HCT116 (cell line): Measurements from ENCODE around the gene AMN. TPM values are rescaled to one million over a fixed set of nuclear protein-coding genes. Genes with fewer than 3 reads are reported as not detected.

Experiments
- ATAC-seq: fragments of 200-7000 bp; cut with Tn5 transposase; 2 replicates; pipeline ENCODE4 v1.9.1; 2020; ENCODE audit warnings: mild to moderate bottlenecking, moderate library complexity
- BruUV-seq: library from RNA; stranded (reverse); fragments of 400-500 nt; replicated peaks from 2 replicates; lab custom pipeline; 2021; lab: Mats Ljungman, UMichigan
- CTCF ChIA-PET: fragments of 300-600 bp; sonication (Branson Sonifier 250); formaldehyde crosslinking; loops from one replicate; lab custom pipeline; 2021; ENCODE audit warnings: antibody characterized with exemption; lab: Charles Lee
- POLR2A ChIA-PET: fragments of 300-600, 350-600 bp; sonication (Branson Sonifier 250); formaldehyde crosslinking; loops from one replicate; lab custom pipeline; 2021; ENCODE audit warnings: antibody characterized with exemption; lab: Charles Lee
- RAD21 ChIA-PET, 2 experiments: fragments of 300-600 bp; sonication (Branson Sonifier 250); formaldehyde crosslinking; loops; one replicate each; lab custom pipeline; 2023; ENCODE audit warnings: low total read pairs in 2 of 2; ENCODE audit not compliant: uncharacterized antibody in 2 of 2, unreplicated experiment in 2 of 2, low non-redundant PET in 1 of 2; lab: Charles Lee
- DNase-seq: peaks from one replicate; pipeline ENCODE4 v3.0.0-alpha.2; 2010; ENCODE audit warnings: low read depth, low spot score
- H2AFZ ChIP-seq: fragments of 200-600 bp; shearing (Covaris generic), sonication (generic); 2 replicates; pipeline ENCODE4 v1.6.1; 2017; ENCODE audit warnings: low read depth, mixed run types, mixed read lengths, antibody characterized with exemption, low read length; ENCODE audit not compliant: poor library complexity, severe bottlenecking
- H3K27ac ChIP-seq: 2 replicates; pipeline ENCODE4 v1.5.1; 2012; ENCODE audit warnings: low read depth, low read length
- H3K27me3 ChIP-seq: fragments of 200-600 bp; sonication (generic); 2 replicates; pipeline ENCODE4 v1.6.1; 2016; ENCODE audit warnings: mixed run types, low read length, mixed read lengths; ENCODE audit not compliant: insufficient read depth
- H3K36me3 ChIP-seq, 2 experiments: fragments of 200-500 bp in 1 of 2; fragments of 200-600 bp in 1 of 2; sonication (Bioruptor generic) in 1 of 2; sonication (generic) in 1 of 2; 2 replicates each; pipeline versions ENCODE4 v1.5.1 to v1.6.1; 2014 to 2016; ENCODE audit warnings: low read length in 2 of 2, inconsistent platforms in 1 of 2, mixed read lengths in 1 of 2, mixed run types in 1 of 2; ENCODE audit not compliant: insufficient read depth in 2 of 2, control insufficient read depth in 1 of 2
- H3K4me1 ChIP-seq, 2 experiments: fragments of 200-600 bp in 1 of 2; sonication (generic) in 1 of 2; 2 replicates each; pipeline versions ENCODE4 v1.5.1 to v1.6.1; 2012 to 2017; ENCODE audit warnings: low read length in 2 of 2, inconsistent platforms in 1 of 2, mild to moderate bottlenecking in 1 of 2, mixed read lengths in 1 of 2, mixed run types in 1 of 2, moderate library complexity in 1 of 2; ENCODE audit not compliant: insufficient read depth in 2 of 2, control insufficient read depth in 1 of 2
- H3K4me2 ChIP-seq: fragments of 200-600 bp; sonication (generic); 2 replicates; pipeline ENCODE4 v1.6.1; 2017; ENCODE audit warnings: mixed run types, low read length, mixed read lengths
- H3K4me3 ChIP-seq, 2 experiments: fragments of 200-600 bp in 1 of 2; sonication (generic) in 1 of 2; replicated peaks in 1 of 2; 2 replicates each; pipeline ENCODE4 v1.5.1; 2011 to 2016; ENCODE audit warnings: low read length in 2 of 2, control low read depth in 1 of 2, low read depth in 1 of 2, mild to moderate bottlenecking in 1 of 2, mixed read lengths in 1 of 2, mixed run types in 1 of 2
- H3K79me2 ChIP-seq: fragments of 200-600 bp; sonication (generic); 2 replicates; pipeline ENCODE4 v1.6.1; 2017; ENCODE audit warnings: mild to moderate bottlenecking, mixed run types, low read length, moderate library complexity, mixed read lengths; ENCODE audit not compliant: insufficient read depth
- H3K9ac ChIP-seq: fragments of 200-600 bp; sonication (generic); 2 replicates; pipeline ENCODE4 v1.6.1; 2016; ENCODE audit warnings: low read length, mixed read lengths
- H3K9me2 ChIP-seq: fragments of 200-600 bp; sonication (generic), shearing (Covaris generic); 2 replicates; pipeline ENCODE4 v1.6.1; 2017; ENCODE audit warnings: mixed run types, mild to moderate bottlenecking, moderate library complexity; ENCODE audit not compliant: insufficient read depth
- H3K9me3 ChIP-seq, 2 experiments: fragments of 200-500 bp in 1 of 2; fragments of 200-600 bp in 1 of 2; sonication (Bioruptor generic) in 1 of 2; sonication (generic) in 1 of 2; 2 replicates each; pipeline ENCODE4 v1.6.1; 2014 to 2017; ENCODE audit warnings: low read length in 2 of 2, mixed read lengths in 2 of 2, inconsistent platforms in 1 of 2, low read depth in 1 of 2, mild to moderate bottlenecking in 1 of 2, mixed run types in 1 of 2, moderate library complexity in 1 of 2; ENCODE audit not compliant: control insufficient read depth in 1 of 2, insufficient read depth in 1 of 2
- H4K20me1 ChIP-seq: fragments of 200-600 bp; sonication (generic), shearing (Covaris generic); 2 replicates; pipeline ENCODE4 v1.6.1; 2017; ENCODE audit warnings: mixed run types, mild to moderate bottlenecking, moderate library complexity; ENCODE audit not compliant: insufficient read depth
- CEBPB ChIP-seq: IDR thresholded peaks from 2 replicates; pipeline ENCODE4 v1.6.1; 2012; ENCODE audit warnings: low read depth
- ELF1 ChIP-seq: IDR thresholded peaks from 2 replicates; pipeline ENCODE4 v1.6.1; 2012; ENCODE audit warnings: low read depth, borderline replicate concordance
- EZH2 ChIP-seq: fragments of 200-600 bp; sonication (generic); IDR thresholded peaks from 2 replicates; pipeline ENCODE4 v1.6.1; 2017; ENCODE audit warnings: antibody characterized with exemption, mixed run types
- JUND ChIP-seq: IDR thresholded peaks from 2 replicates; pipeline ENCODE4 v1.6.1; 2012
- POLR2AphosphoS5 ChIP-seq: IDR thresholded peaks from 2 replicates; pipeline ENCODE4 v1.6.1; 2011; ENCODE audit warnings: mild to moderate bottlenecking, low read depth, low read length, moderate library complexity
- RAD21 ChIP-seq: IDR thresholded peaks from 2 replicates; pipeline ENCODE4 v1.6.1; 2012; ENCODE audit warnings: low read depth, mild to moderate bottlenecking
- SIN3A ChIP-seq: IDR thresholded peaks from 2 replicates; pipeline ENCODE4 v1.6.1; 2012; ENCODE audit warnings: low read depth
- YY1 ChIP-seq: IDR thresholded peaks from 2 replicates; pipeline ENCODE4 v1.6.1; 2011; ENCODE audit warnings: low read length, low read depth, moderate library complexity, mild to moderate bottlenecking; ENCODE audit not compliant: insufficient replicate concordance; ENCODE audit errors: extremely low read depth
- ZFX ChIP-seq: fragments of 450-650 bp; IDR thresholded peaks from 2 replicates; pipeline ENCODE4 v1.6.1; 2017
- intact Hi-C: fragments of 100-400 bp; cut with micrococcal nuclease; formaldehyde crosslinking; loops from 2 replicates; pipeline ENCODE4 v1.10.0; 2022
- total RNA-seq: library from RNA; stranded (reverse); gene quantifications from one replicate; pipeline ENCODE4 v1.2.1, GENCODE V29; 2021; ENCODE audit not compliant: unreplicated experiment
- TF ChIP-seq, protein P1 (sequence below), 3 experiments: fragments of 200-600 bp in 1 of 3; sonication (generic) in 1 of 3; IDR thresholded peaks in 2 of 3; conservative IDR thresholded peaks in 1 of 3; 2 replicates each; pipeline ENCODE4 v1.5.1; 2012 to 2017; ENCODE audit warnings: low read depth in 2 of 3, low read length in 2 of 3, antibody characterized with exemption in 1 of 3, borderline replicate concordance in 1 of 3, control low read depth in 1 of 3, mild to moderate bottlenecking in 1 of 3, mixed read lengths in 1 of 3, mixed run types in 1 of 3, moderate library complexity in 1 of 3; ENCODE audit not compliant: insufficient read depth in 1 of 3
- TF ChIP-seq, protein P2 (sequence below): IDR thresholded peaks from 2 replicates; pipeline ENCODE4 v1.6.1; 2012

AMN gene
- total RNA-seq, 1 experiment from 2014 or later: 5.7 TPM

DNA sequence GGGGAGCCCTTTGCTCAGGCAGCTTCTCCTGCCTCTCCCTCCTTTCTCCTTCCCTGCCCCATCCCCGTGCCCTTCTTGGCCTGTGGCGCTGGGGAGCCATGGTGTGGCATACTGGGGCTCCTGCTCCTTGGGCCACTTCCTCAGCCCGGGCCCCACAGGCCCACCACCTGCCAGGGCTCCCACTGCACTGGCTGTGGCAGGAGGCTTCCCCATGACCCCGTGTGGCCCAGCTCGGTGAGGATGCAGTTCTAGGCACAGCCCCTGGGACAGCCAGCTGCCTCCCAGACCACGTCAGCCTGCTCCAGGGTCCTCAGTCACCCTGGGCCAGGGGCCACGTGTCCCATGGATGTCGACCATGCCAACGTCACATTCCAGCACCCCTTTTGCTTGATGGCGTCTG is 13.0 kb upstream of the AMN start:
- BruUV-seq: no TSS peak
- no peaks in the 10 kb centered on the region for H3K27me3 ChIP-seq
- ChIA-PET RAD21 (no interaction called here), POLR2A (no interaction called here), CTCF (no interaction called here)
- H3K36me3 ChIP-seq: peaks cover 0 to 6% of the 10 kb centered on the region in 2 experiments; a peak in 1 of 4 replicates
- TF ChIP-seq, protein P1, sequence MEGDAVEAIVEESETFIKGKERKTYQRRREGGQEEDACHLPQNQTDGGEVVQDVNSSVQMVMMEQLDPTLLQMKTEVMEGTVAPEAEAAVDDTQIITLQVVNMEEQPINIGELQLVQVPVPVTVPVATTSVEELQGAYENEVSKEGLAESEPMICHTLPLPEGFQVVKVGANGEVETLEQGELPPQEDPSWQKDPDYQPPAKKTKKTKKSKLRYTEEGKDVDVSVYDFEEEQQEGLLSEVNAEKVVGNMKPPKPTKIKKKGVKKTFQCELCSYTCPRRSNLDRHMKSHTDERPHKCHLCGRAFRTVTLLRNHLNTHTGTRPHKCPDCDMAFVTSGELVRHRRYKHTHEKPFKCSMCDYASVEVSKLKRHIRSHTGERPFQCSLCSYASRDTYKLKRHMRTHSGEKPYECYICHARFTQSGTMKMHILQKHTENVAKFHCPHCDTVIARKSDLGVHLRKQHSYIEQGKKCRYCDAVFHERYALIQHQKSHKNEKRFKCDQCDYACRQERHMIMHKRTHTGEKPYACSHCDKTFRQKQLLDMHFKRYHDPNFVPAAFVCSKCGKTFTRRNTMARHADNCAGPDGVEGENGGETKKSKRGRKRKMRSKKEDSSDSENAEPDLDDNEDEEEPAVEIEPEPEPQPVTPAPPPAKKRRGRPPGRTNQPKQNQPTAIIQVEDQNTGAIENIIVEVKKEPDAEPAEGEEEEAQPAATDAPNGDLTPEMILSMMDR (IDR thresholded peaks at IDR 0.05 in 2 of 3, conservative IDR thresholded peaks at IDR 0.05 in 1 of 3; ENCODE audit: borderline replicate concordance in 1 of 3, insufficient read depth in 1 of 3, low read depth in 2 of 3, low read length in 2 of 3): no peak
- no peak for TF ChIP-seq RAD21
- TF ChIP-seq SIN3A: no peak
- no peak for TF ChIP-seq ELF1
- no peak for TF ChIP-seq EZH2
- no peak for TF ChIP-seq ZFX
- no peak for TF ChIP-seq JUND
- TF ChIP-seq YY1: no peak
- no peak for TF ChIP-seq CEBPB
- TF ChIP-seq, protein P2, sequence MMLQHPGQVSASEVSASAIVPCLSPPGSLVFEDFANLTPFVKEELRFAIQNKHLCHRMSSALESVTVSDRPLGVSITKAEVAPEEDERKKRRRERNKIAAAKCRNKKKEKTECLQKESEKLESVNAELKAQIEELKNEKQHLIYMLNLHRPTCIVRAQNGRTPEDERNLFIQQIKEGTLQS: no peak
- TF ChIP-seq POLR2AphosphoS5: no peak
- no peaks in the 10 kb centered on the region for H3K4me1 ChIP-seq
- no peak overlapping the region for H2AFZ ChIP-seq
- H3K9me2 ChIP-seq: no peaks in the 10 kb centered on the region
- H3K4me3 ChIP-seq: no peak overlapping the region
- no peak for DNase-seq
- no peak overlapping the region for H3K9ac ChIP-seq
- intact Hi-C loops: no loop called here
- H3K9me3 ChIP-seq: no peaks in the 10 kb centered on the region
- ATAC-seq: no peak; the same call in 1 of the 2 replicates
- no peak overlapping the region for H3K27ac ChIP-seq
- H3K4me2 ChIP-seq: no peak overlapping the region
- H3K79me2 ChIP-seq: no peaks in the 10 kb centered on the region
- H4K20me1 ChIP-seq: no peaks in the 10 kb centered on the region
